Epithelial cell of proximal tubule (primary cell): Measurements from ENCODE around the gene OXT. TPM values are rescaled to one million over a fixed set of nuclear protein-coding genes. Genes with fewer than 3 reads are reported as not detected.

Source experiments
- DNase-seq: peaks from one replicate; pipeline ENCODE4 v3.0.0-alpha.2; 2011; ENCODE audit warnings: low read depth
- H3K4me3 ChIP-seq: 2 replicates; pipeline ENCODE4 v1.5.1; 2011; ENCODE audit warnings: low read depth, mild to moderate bottlenecking, low read length
- total RNA-seq: library from RNA; depleted of rRNA; stranded (reverse); fragments of >200 nt; gene quantifications from 2 replicates; pipeline ENCODE4 v1.2.3, GENCODE V29; 2015
- TF ChIP-seq, protein P1 (sequence below): conservative IDR thresholded peaks from 2 replicates; pipeline ENCODE4 v1.5.1; 2012; ENCODE audit warnings: low read depth, mild to moderate bottlenecking, low read length

The OXT gene
- total RNA-seq, 1 donor from 2014 or later, result not detected

DNA sequence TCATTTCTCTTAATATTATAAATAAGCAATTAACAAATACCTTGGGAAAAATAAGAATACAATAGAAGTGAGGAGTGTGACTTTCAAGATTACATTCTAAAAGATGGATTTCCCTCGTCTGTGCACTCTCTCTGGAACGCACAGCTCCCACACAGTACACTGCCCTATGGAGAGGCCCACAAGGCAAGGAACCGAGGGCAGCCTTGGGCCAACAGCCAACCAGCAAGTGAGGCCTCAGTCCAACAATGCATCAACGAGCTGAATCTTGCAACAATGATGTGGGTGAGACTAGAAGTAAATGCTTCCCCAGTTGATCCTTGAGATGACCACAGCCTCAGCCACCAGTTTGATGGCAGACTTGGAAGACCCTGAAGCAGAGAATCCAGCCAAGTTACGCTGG, 47.6 kb downstream of the OXT start:
- TF ChIP-seq, protein P1, sequence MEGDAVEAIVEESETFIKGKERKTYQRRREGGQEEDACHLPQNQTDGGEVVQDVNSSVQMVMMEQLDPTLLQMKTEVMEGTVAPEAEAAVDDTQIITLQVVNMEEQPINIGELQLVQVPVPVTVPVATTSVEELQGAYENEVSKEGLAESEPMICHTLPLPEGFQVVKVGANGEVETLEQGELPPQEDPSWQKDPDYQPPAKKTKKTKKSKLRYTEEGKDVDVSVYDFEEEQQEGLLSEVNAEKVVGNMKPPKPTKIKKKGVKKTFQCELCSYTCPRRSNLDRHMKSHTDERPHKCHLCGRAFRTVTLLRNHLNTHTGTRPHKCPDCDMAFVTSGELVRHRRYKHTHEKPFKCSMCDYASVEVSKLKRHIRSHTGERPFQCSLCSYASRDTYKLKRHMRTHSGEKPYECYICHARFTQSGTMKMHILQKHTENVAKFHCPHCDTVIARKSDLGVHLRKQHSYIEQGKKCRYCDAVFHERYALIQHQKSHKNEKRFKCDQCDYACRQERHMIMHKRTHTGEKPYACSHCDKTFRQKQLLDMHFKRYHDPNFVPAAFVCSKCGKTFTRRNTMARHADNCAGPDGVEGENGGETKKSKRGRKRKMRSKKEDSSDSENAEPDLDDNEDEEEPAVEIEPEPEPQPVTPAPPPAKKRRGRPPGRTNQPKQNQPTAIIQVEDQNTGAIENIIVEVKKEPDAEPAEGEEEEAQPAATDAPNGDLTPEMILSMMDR, result no peak
- no peak overlapping the region for H3K4me3 ChIP-seq
- DNase-seq, result no peak

DNA sequence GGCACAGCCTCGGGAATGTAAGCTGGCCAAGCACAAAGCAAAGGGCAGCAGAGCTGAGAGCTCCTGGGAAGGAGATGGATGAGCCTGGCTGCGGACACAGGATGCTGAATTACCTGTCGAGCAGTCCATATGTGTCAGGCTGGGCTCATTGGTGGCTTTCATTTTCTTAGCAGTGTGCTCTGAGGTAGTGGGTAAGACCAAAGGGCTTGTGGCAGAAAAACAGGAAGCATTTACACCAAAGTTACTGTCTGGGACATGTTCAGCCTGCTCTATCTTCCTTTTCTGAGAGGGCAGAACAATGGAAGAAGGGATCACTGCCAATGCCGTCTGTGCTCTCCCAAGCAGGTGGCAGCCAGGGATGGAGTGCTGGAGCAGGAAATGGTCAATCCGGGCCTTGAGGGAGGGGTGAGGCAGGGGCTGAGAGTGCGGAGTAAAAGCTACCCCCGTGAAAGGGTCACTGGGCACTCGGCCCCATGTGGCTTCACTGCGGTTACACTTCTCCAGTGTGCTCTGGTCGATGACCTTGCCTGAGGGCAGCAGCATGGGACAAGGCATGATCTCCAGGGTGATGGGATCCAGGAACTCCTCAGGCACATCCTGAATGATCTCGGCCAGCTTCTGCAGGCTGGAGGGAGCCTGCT, 50.0 kb downstream of the OXT start:
- TF ChIP-seq, protein P1, result no peak
- DNase-seq, result no peak
- no peak overlapping the region for H3K4me3 ChIP-seq

Other genes starting within 250 kb of the OXT start
- 12.2 and 37.5 TPM in 2 replicates for gene PCED1A, start 231.0 kb upstream of the OXT start, total RNA-seq
- gene VPS16, start 230.9 kb upstream of the OXT start, total RNA-seq, result 18.1 and 19.2 TPM in 2 replicates
- 34.8 and 40.8 TPM in 2 replicates for gene PTPRA, start 198.1 kb upstream of the OXT start, total RNA-seq
- gene GNRH2, start 28.0 kb upstream of the OXT start, total RNA-seq, result not detected in 2 replicates
- gene MRPS26, start 25.6 kb upstream of the OXT start, total RNA-seq, result 107 and 128 TPM in 2 replicates
- gene AVP, start 13.1 kb downstream of the OXT start, total RNA-seq, result not detected in 2 replicates
- gene FASTKD5, start 88.2 kb downstream of the OXT start, total RNA-seq, result 15.3 and 21.8 TPM in 2 replicates
- 3.6 and 4.3 TPM in 2 replicates for gene UBOX5, start 88.2 kb downstream of the OXT start, total RNA-seq
- gene LZTS3, start 101.9 kb downstream of the OXT start, total RNA-seq, result 3.1 and 15.8 TPM in 2 replicates
- gene DDRGK1, start 133.1 kb downstream of the OXT start, total RNA-seq, result 63.5 and 80.7 TPM in 2 replicates
- gene ITPA, start 137.9 kb downstream of the OXT start, total RNA-seq, result 68.3 and 106 TPM in 2 replicates
- gene SLC4A11, start 167.6 kb downstream of the OXT start, total RNA-seq, result 3.6 and 5.1 TPM in 2 replicates